Sigmoid colon (tissue), 4 donors: ENCODE measurements around the gene IFNA6.

Experiments used
- CTCF ChIP-seq, 4 experiments: fragments of 450-650 bp in 3 of 4; fragments of 200-600 bp in 1 of 4; IDR thresholded peaks; one replicate each; pipeline ENCODE4 v1.5.1; 2016 to 2019; ENCODE audit warnings: antibody characterized with exemption in 4 of 4, mild to moderate bottlenecking in 3 of 4, moderate library complexity in 2 of 4
- EP300 ChIP-seq, 4 donors: sonication (generic); formaldehyde crosslinking; IDR thresholded peaks; one replicate each; pipeline ENCODE4 v1.6.1; 2017; ENCODE audit warnings: antibody characterized with exemption in 4 of 4
- POLR2A ChIP-seq, 2 donors: fragments of 450-650 bp; IDR thresholded peaks; one replicate each; pipeline ENCODE4 v1.6.1; 2016; ENCODE audit warnings: antibody characterized with exemption in 2 of 2, mild to moderate bottlenecking in 2 of 2, moderate library complexity in 2 of 2
- POLR2AphosphoS5 ChIP-seq, 4 donors: sonication (generic); formaldehyde crosslinking; IDR thresholded peaks; one replicate each; pipeline ENCODE4 v1.6.1; 2017; ENCODE audit warnings: antibody characterized with exemption in 4 of 4

GRCh38 chr9:21367957-21368356, 17.3 kb upstream of the IFNA6 start, which contains the start of gene IFNA13:
- TF ChIP-seq CTCF (IDR thresholded peaks at IDR 0.05) = no peak
- no peak for TF ChIP-seq POLR2AphosphoS5 (IDR thresholded peaks at IDR 0.05)
- no peak for TF ChIP-seq POLR2A (IDR thresholded peaks at IDR 0.05)
- no peak for TF ChIP-seq EP300 (IDR thresholded peaks at IDR 0.05)
